Measurements from ENCODE around the gene MLH3. TPM values are rescaled to one million over a fixed set of nuclear protein-coding genes. Genes with fewer than 3 reads are reported as not detected.

Gene MLH3
- polyA plus RNA-seq, 3 donors = 3.4 to 6.3 (median 5.1) TPM

GRCh38 chr14:75046899-75047298 lies 4.4 kb downstream of the MLH3 start:
- H2AFZ ChIP-seq (ENCODE audit: insufficient read depth, low read depth, low read length, poor library complexity, severe bottlenecking) = no peak overlapping the region
- Mint-ChIP-seq H3K4me3 (no peak overlapping the region), H3K4me1 (peaks cover 36% of the 10 kb centered on the region), H3K27me3 (ENCODE audit: low read depth in 3 of 3) (no peaks in the 10 kb centered on the region), H3K9me3 (no peaks in the 10 kb centered on the region), H3K36me3 (peaks cover 17 to 23% of the 10 kb centered on the region in 2 donors), H3K27ac (no peak overlapping the region)
- intact Hi-C loops (cut with micrococcal nuclease) = no loop called here
- TF ChIP-seq CTCF (IDR thresholded peaks at IDR 0.05) = no peak
- H3K36me3 ChIP-seq (replicated peaks in 1 of 2; ENCODE audit: control insufficient read depth in 1 of 2, insufficient read depth in 2 of 2, low read length in 2 of 2) = peaks cover 10 to 16% of the 10 kb centered on the region in 2 donors
- 100% methylated on average over 1 of the region's 3 CpGs for WGBS (ENCODE audit: insufficient coverage)
- no peak overlapping the region for H3K4me2 ChIP-seq (replicated peaks; ENCODE audit: extremely low read depth, low read length, poor library complexity, severe bottlenecking)
- peaks cover 29 to 33% of the 10 kb centered on the region in 2 donors for H3K4me1 ChIP-seq (ENCODE audit: control insufficient read depth in 1 of 2, insufficient read depth in 2 of 2, low read length in 2 of 2)
- H3K9ac ChIP-seq (ENCODE audit: insufficient read depth, low read length, poor library complexity, severe bottlenecking) = no peak overlapping the region
- H3K9me3 ChIP-seq (replicated peaks in 1 of 2; ENCODE audit: control insufficient read depth in 1 of 2, insufficient read depth in 1 of 2, low read length in 2 of 2) = no peaks in the 10 kb centered on the region
- H3K27ac ChIP-seq (ENCODE audit: low read depth in 1 of 2, low read length in 2 of 2) = no peak overlapping the region
- H4K20me1 ChIP-seq (ENCODE audit: insufficient read depth, low read length) = no peaks in the 10 kb centered on the region
- H3K79me2 ChIP-seq (ENCODE audit: insufficient read depth, low read length) = peaks cover 20% of the 10 kb centered on the region
- no peak overlapping the region for H3K4me3 ChIP-seq (replicated peaks in 1 of 3; ENCODE audit: low read depth in 2 of 3, low read length in 3 of 3)
- DNase-seq = no peak
- no peaks in the 10 kb centered on the region for H3K27me3 ChIP-seq (ENCODE audit: control insufficient read depth in 2 of 2, insufficient read depth in 2 of 2, low read length in 2 of 2)

GRCh38 chr14:75046275-75046674 lies 5.0 kb downstream of the MLH3 start:
- H3K4me1 Mint-ChIP-seq = peaks cover 33% of the 10 kb centered on the region
- peaks cover 23 to 26% of the 10 kb centered on the region in 2 donors for H3K36me3 Mint-ChIP-seq
- H3K27ac Mint-ChIP-seq = no peak overlapping the region

More at GRCh38 chr14:75046275-75046674, 5.0 kb downstream of the MLH3 start:
- no peak overlapping the region for H3K4me2 ChIP-seq (replicated peaks; ENCODE audit: extremely low read depth, low read length, poor library complexity, severe bottlenecking)
- DNase-seq = no peak
- H3K9ac ChIP-seq (ENCODE audit: insufficient read depth, low read length, poor library complexity, severe bottlenecking) = no peak overlapping the region
- no peaks in the 10 kb centered on the region for H3K27me3 Mint-ChIP-seq (ENCODE audit: low read depth in 3 of 3)
- peaks cover 20% of the 10 kb centered on the region for H3K79me2 ChIP-seq (ENCODE audit: insufficient read depth, low read length)
- H3K27ac ChIP-seq (ENCODE audit: low read depth in 1 of 2, low read length in 2 of 2) = no peak overlapping the region
- H3K9me3 Mint-ChIP-seq = no peaks in the 10 kb centered on the region
- H3K9me3 ChIP-seq (replicated peaks in 1 of 2; ENCODE audit: control insufficient read depth in 1 of 2, insufficient read depth in 1 of 2, low read length in 2 of 2) = no peaks in the 10 kb centered on the region
- TF ChIP-seq CTCF (IDR thresholded peaks at IDR 0.05) = no peak
- H3K36me3 ChIP-seq (replicated peaks in 1 of 2; ENCODE audit: control insufficient read depth in 1 of 2, insufficient read depth in 2 of 2, low read length in 2 of 2) = peaks cover 17 to 22% of the 10 kb centered on the region in 2 donors
- WGBS (ENCODE audit: insufficient coverage) = 100% methylated on average over 4 of the region's 5 CpGs
- H3K27me3 ChIP-seq (ENCODE audit: control insufficient read depth in 2 of 2, insufficient read depth in 2 of 2, low read length in 2 of 2) = no peaks in the 10 kb centered on the region
- intact Hi-C loops (cut with micrococcal nuclease) = no loop called here
- no peak overlapping the region for H2AFZ ChIP-seq (ENCODE audit: insufficient read depth, low read depth, low read length, poor library complexity, severe bottlenecking)
- H4K20me1 ChIP-seq (ENCODE audit: insufficient read depth, low read length) = no peaks in the 10 kb centered on the region
- no peak overlapping the region for H3K4me3 ChIP-seq (replicated peaks in 1 of 3; ENCODE audit: low read depth in 2 of 3, low read length in 3 of 3)
- no peak overlapping the region for H3K4me3 Mint-ChIP-seq
- peaks cover 24 to 28% of the 10 kb centered on the region in 2 donors for H3K4me1 ChIP-seq (ENCODE audit: control insufficient read depth in 1 of 2, insufficient read depth in 2 of 2, low read length in 2 of 2)

All from CD14-positive monocyte (primary cell).